LNCaP clone FGC (cell line): ENCODE data around the gene CISD3.

Experiments
- DNase-seq: peaks from one replicate; pipeline ENCODE4 v3.0.0-alpha.2; 2011; ENCODE audit warnings: low read depth
- H3K4me3 ChIP-seq: 2 replicates; pipeline ENCODE4 v1.5.1; 2011; ENCODE audit warnings: mild to moderate bottlenecking, low read depth, low read length, control low read depth
- CTCF ChIP-seq: IDR thresholded peaks from 2 replicates; pipeline ENCODE4 v1.5.1; 2012; ENCODE audit warnings: mild to moderate bottlenecking; ENCODE audit not compliant: control insufficient read depth, insufficient read depth; ENCODE audit errors: extremely low read depth

CISD3 gene

GRCh38 chr17:38783227-38783626 lies 53.1 kb downstream of the CISD3 start:
- DNase-seq: no peak
- no peak overlapping the region for H3K4me3 ChIP-seq
- no peak for TF ChIP-seq CTCF
